Effector memory CD8-positive, alpha-beta T cell (primary cell): ENCODE data around the gene MS4A13.
A peak's percentile ranks its signal among the peaks of the same experiment; 100 is the strongest.

Source experiments
- ATAC-seq: fragments of 150-1000 bp; cut with Tn5 transposase; replicated peaks from 2 replicates; pipeline ENCODE4 v1.10.0; 2021; ENCODE audit warnings: mild to moderate bottlenecking, moderate library complexity
- DNase-seq, 3 experiments: peaks; one replicate each; pipeline ENCODE4 v3.0.0; 2021
- H3K27ac Mint-ChIP-seq, 2 donors: one replicate each; pipeline ENCODE4 v1.8.0; 2022; ENCODE audit warnings: mild to moderate bottlenecking in 2 of 2, mixed read lengths in 2 of 2, moderate library complexity in 2 of 2
- H3K27me3 Mint-ChIP-seq, 2 donors: one replicate each; pipeline ENCODE4 v1.8.0; 2022; ENCODE audit warnings: mixed read lengths in 2 of 2
- H3K36me3 Mint-ChIP-seq: one replicate; pipeline ENCODE4 v1.8.0; 2022; ENCODE audit warnings: mild to moderate bottlenecking, moderate library complexity, mixed read lengths; ENCODE audit not compliant: insufficient read depth
- H3K4me1 Mint-ChIP-seq, 2 donors: one replicate each; pipeline ENCODE4 v1.8.0; 2022; ENCODE audit warnings: low read depth in 2 of 2, mixed read lengths in 2 of 2
- H3K4me3 Mint-ChIP-seq, 2 donors: one replicate each; pipeline ENCODE4 v1.8.0; 2022; ENCODE audit warnings: mild to moderate bottlenecking in 2 of 2, mixed read lengths in 2 of 2, moderate library complexity in 2 of 2
- H3K9me3 Mint-ChIP-seq, 2 donors: one replicate each; pipeline ENCODE4 v1.8.0; 2022; ENCODE audit warnings: mixed read lengths in 2 of 2
- total RNA-seq, 9 experiments: gene quantifications; one replicate each; lab custom pipeline; 2026; lab: John Stamatoyannopoulos, UW

The MS4A13 gene
- 0 to 0.32 (median 0) reads per million in 9 experiments for total RNA-seq

- no peak for ATAC-seq
- Mint-ChIP-seq H3K36me3 (no peaks in the 10 kb centered on the region), H3K4me3 (no peak within 1 kb of the TSS), H3K27me3 (peaks cover 26 to 34% of the 10 kb centered on the region in 2 donors), H3K27ac (no peak within 1 kb of the TSS), H3K4me1 (no peaks in the 10 kb centered on the region), H3K9me3 (no peaks in the 10 kb centered on the region)
- no peak for DNase-seq
These were observed at the start of gene MS4A13 for GRCh38 chr11:60515144-60515855. Gene MS4A13, plus strand, starts transcription at chr11:60515392. Its CDS starts 2,692 bp downstream, at chr11:60518084.

- H3K27ac Mint-ChIP-seq: no peak overlapping the region
- peaks cover 10% of the 10 kb centered on the region for H3K36me3 Mint-ChIP-seq
- DNase-seq: no peak
- peaks cover 7 to 16% of the 10 kb centered on the region in 2 donors for H3K27me3 Mint-ChIP-seq
- ATAC-seq: no peak
- H3K4me1 Mint-ChIP-seq: no peaks in the 10 kb centered on the region
- H3K9me3 Mint-ChIP-seq: no peaks in the 10 kb centered on the region
- no peak overlapping the region for H3K4me3 Mint-ChIP-seq
These were observed 46.4 kb upstream of the MS4A13 start for GRCh38 chr11:60468829-60469228.

GRCh38 chr11:60469723-60470122 lies 45.5 kb upstream of the MS4A13 start:
- no peaks in the 10 kb centered on the region for H3K4me1 Mint-ChIP-seq
- no peaks in the 10 kb centered on the region for H3K9me3 Mint-ChIP-seq

GRCh38 chr11:60477035-60477445 lies 38.2 kb upstream of the MS4A13 start:
- ATAC-seq: peak; percentile 50
- H3K27ac Mint-ChIP-seq: no peak overlapping the region
- H3K27me3 Mint-ChIP-seq: peaks cover 7 to 9% of the 10 kb centered on the region in 2 donors
- DNase-seq: no peak
- H3K36me3 Mint-ChIP-seq: no peaks in the 10 kb centered on the region
- H3K4me1 Mint-ChIP-seq: no peaks in the 10 kb centered on the region
- no peak overlapping the region for H3K4me3 Mint-ChIP-seq
- no peaks in the 10 kb centered on the region for H3K9me3 Mint-ChIP-seq

More at GRCh38 chr11:60469723-60470122, 45.5 kb upstream of the MS4A13 start:
- DNase-seq (no peak), ATAC-seq (no peak)
- Mint-ChIP-seq H3K27ac (no peak overlapping the region), H3K27me3 (peaks cover 7 to 16% of the 10 kb centered on the region in 2 donors), H3K36me3 (peaks cover 10% of the 10 kb centered on the region), H3K4me3 (no peak overlapping the region)

- ATAC-seq (no peak), DNase-seq (no peak)
- H3K36me3 Mint-ChIP-seq: no peaks in the 10 kb centered on the region
- no peaks in the 10 kb centered on the region for H3K27me3 Mint-ChIP-seq
- H3K4me1 Mint-ChIP-seq: peaks cover 3 to 8% of the 10 kb centered on the region in 2 donors
- H3K9me3 Mint-ChIP-seq: no peaks in the 10 kb centered on the region
- no peak overlapping the region for H3K27ac Mint-ChIP-seq
- no peak overlapping the region for H3K4me3 Mint-ChIP-seq
These were observed 32.8 kb upstream of the MS4A13 start for GRCh38 chr11:60482361-60482760.

GRCh38 chr11:60485987-60486386 lies 29.2 kb upstream of the MS4A13 start:
- Mint-ChIP-seq H3K4me3 (no peak overlapping the region), H3K9me3 (no peaks in the 10 kb centered on the region), H3K36me3 (no peaks in the 10 kb centered on the region), H3K27ac (no peak overlapping the region), H3K27me3 (peaks cover 7 to 11% of the 10 kb centered on the region in 2 donors), H3K4me1 (peaks cover 3 to 8% of the 10 kb centered on the region in 2 donors)
- peak; percentile 4 to 19 (median 12) for DNase-seq
- ATAC-seq: peak; percentile 76

GRCh38 chr11:60492488-60493009 lies 22.6 kb upstream of the MS4A13 start, which contains the start of gene MS4A12:
Gene MS4A12, plus strand, starts transcription at chr11:60492778. Its CDS starts 4,541 bp downstream, at chr11:60497319.
- DNase-seq: no peak
- H3K36me3 Mint-ChIP-seq: no peaks in the 10 kb centered on the region
- no peak for ATAC-seq
- H3K9me3 Mint-ChIP-seq: no peaks in the 10 kb centered on the region
- H3K4me1 Mint-ChIP-seq: no peaks in the 10 kb centered on the region
- no peak within 1 kb of the TSS for H3K27ac Mint-ChIP-seq
- H3K27me3 Mint-ChIP-seq: peaks cover 15 to 28% of the 10 kb centered on the region in 2 donors
- H3K4me3 Mint-ChIP-seq: no peak within 1 kb of the TSS

- no peak overlapping the region for H3K27ac Mint-ChIP-seq
- no peaks in the 10 kb centered on the region for H3K9me3 Mint-ChIP-seq
- no peak for ATAC-seq
- no peak for DNase-seq
- no peak overlapping the region for H3K4me3 Mint-ChIP-seq
- H3K36me3 Mint-ChIP-seq: no peaks in the 10 kb centered on the region
- H3K27me3 Mint-ChIP-seq: peaks cover 19 to 37% of the 10 kb centered on the region in 2 donors
- no peaks in the 10 kb centered on the region for H3K4me1 Mint-ChIP-seq
These were observed 21.7 kb upstream of the MS4A13 start for GRCh38 chr11:60493454-60493853.

- no peaks in the 10 kb centered on the region for H3K36me3 Mint-ChIP-seq
- no peak for ATAC-seq
- DNase-seq: no peak
- peaks cover 22 to 34% of the 10 kb centered on the region in 2 donors for H3K27me3 Mint-ChIP-seq
- no peaks in the 10 kb centered on the region for H3K9me3 Mint-ChIP-seq
- no peak overlapping the region for H3K4me3 Mint-ChIP-seq
- H3K27ac Mint-ChIP-seq: no peak overlapping the region
- H3K4me1 Mint-ChIP-seq: no peaks in the 10 kb centered on the region
These were observed 16.8 kb upstream of the MS4A13 start for GRCh38 chr11:60498399-60498798.

- Mint-ChIP-seq H3K27ac (peak overlapping the region in 1 of 2 donors; percentile 6), H3K36me3 (no peaks in the 10 kb centered on the region), H3K4me3 (no peak overlapping the region), H3K27me3 (peaks cover 22 to 34% of the 10 kb centered on the region in 2 donors), H3K9me3 (no peaks in the 10 kb centered on the region), H3K4me1 (no peaks in the 10 kb centered on the region)
- peak; percentile 19 for ATAC-seq
- no peak for DNase-seq
These were observed 16.3 kb upstream of the MS4A13 start for GRCh38 chr11:60498853-60499252.

GRCh38 chr11:60500276-60500910 lies 14.8 kb upstream of the MS4A13 start:
- Mint-ChIP-seq H3K36me3 (no peaks in the 10 kb centered on the region), H3K27me3 (peaks cover 22 to 34% of the 10 kb centered on the region in 2 donors), H3K9me3 (no peaks in the 10 kb centered on the region), H3K27ac (no peak overlapping the region), H3K4me1 (peaks cover 6 to 7% of the 10 kb centered on the region in 2 donors), H3K4me3 (no peak overlapping the region)
- DNase-seq: no peak
- ATAC-seq: no peak

GRCh38 chr11:60502221-60502775 lies 12.9 kb upstream of the MS4A13 start:
- no peak overlapping the region for H3K4me3 Mint-ChIP-seq
- H3K4me1 Mint-ChIP-seq: peaks cover 6 to 7% of the 10 kb centered on the region in 2 donors
- peaks cover 22 to 30% of the 10 kb centered on the region in 2 donors for H3K27me3 Mint-ChIP-seq
- H3K9me3 Mint-ChIP-seq: no peaks in the 10 kb centered on the region
- no peak for ATAC-seq
- no peak overlapping the region for H3K27ac Mint-ChIP-seq
- no peak for DNase-seq
- no peaks in the 10 kb centered on the region for H3K36me3 Mint-ChIP-seq

GRCh38 chr11:60504219-60504905 lies 10.8 kb upstream of the MS4A13 start:
- no peaks in the 10 kb centered on the region for H3K36me3 Mint-ChIP-seq
- no peak overlapping the region for H3K4me3 Mint-ChIP-seq
- H3K27me3 Mint-ChIP-seq: peaks cover 18 to 28% of the 10 kb centered on the region in 2 donors
- ATAC-seq (peak; percentile 39), DNase-seq (no peak)
- no peaks in the 10 kb centered on the region for H3K9me3 Mint-ChIP-seq
- H3K27ac Mint-ChIP-seq: peak overlapping the region; percentile 7 to 50
- peaks cover 6 to 7% of the 10 kb centered on the region in 2 donors for H3K4me1 Mint-ChIP-seq
